ENCODE results near the gene DENND4B. TPM values are rescaled to one million over a fixed set of nuclear protein-coding genes. Genes with fewer than 3 reads are reported as not detected.

DENND4B gene
- total and polyA plus RNA-seq, 4 experiments from 2014 or later = 6.9 to 216 (median 123) TPM

DNA sequence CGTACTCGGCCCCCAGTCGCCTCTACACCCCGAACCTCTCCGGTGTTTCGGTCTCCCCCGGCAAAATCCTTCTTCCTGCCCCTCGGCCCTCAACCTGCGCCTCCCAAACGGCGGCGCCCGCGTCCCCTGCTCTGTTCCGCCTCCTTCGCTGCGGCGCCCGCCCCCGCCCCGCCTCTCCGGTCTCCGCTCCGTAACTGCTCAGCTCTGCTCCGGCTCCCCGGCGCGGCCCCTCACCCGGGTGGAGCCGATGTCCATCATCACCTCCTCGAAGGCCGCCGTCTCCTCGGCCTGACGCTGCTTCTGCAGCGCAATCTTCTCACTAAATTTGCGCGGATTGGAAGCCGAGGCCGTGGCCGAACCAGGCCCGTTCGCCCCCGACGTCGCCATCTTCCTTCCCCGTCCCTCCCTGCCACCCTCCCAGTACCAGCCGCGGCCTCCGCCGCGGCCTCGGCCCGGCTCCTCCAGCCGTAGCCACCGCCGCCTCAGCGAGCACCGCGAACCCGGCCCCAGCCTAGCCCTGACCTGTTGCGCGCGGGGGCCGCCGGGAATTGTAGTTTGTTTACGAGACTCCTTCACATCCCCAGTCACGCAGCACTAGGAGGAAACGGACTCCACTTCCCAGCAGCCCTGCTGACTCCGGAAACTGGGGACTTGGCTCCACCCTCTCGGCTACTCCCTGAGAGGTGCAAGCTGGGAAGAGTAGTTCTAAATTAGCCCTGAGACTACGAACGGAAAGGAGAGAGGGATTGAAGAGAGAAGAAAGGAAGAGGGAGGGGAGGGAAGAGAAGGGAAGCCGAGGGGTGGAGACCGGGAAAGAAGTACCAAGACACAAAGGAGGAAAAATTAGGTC is 11.8 kb upstream of the DENND4B start, which contains the start of gene CRTC2:
TSS of gene CRTC2 (minus strand) at position 502 of the 850 bp plus-strand sequence. CDS start at position 387, 115 bp downstream.
- peak; percentile 95 to 99 (median 97) for DNase-seq
- H3K4me3 Mint-ChIP-seq = peak within 1 kb of the TSS; percentile 97 to 99 (median 99)
- intact Hi-C loops (cut with micrococcal nuclease) = loop anchor here (1.0 to 5.0 kb wide), 6 partner anchors 9 to 176 kb away; partner anchors contain the start of genes CREB3L4, JTB and RAB13
- H3K9me3 Mint-ChIP-seq = no peaks in the 10 kb centered on the region
- H3K27me3 ChIP-seq (ENCODE audit: insufficient read depth, low read length) = no peaks in the 10 kb centered on the region
- H3K4me1 Mint-ChIP-seq = peaks cover 42 to 75% (median 57%) of the 10 kb centered on the region in 4 donors
- no peaks in the 10 kb centered on the region for H3K9me3 ChIP-seq (ENCODE audit: control insufficient read depth in 1 of 2, low read length in 2 of 2)
- H3K4me3 ChIP-seq (ENCODE audit: low read length in 2 of 2) = peak within 1 kb of the TSS; percentile 80 to 99
- CTCF ChIA-PET (ENCODE audit: partially characterized antibody) = interaction anchor here (0.8 to 4.3 kb wide), 4 partner anchors 9 to 29 kb away, joined by 3 to 31 read pairs (median 10); partner anchors contain the start of genes CREB3L4, DENND4B and RAB13
- peaks cover 15% of the 10 kb centered on the region for H3K36me3 ChIP-seq (ENCODE audit: insufficient read depth, low read length)
- POLR2A ChIA-PET (ENCODE audit: partially characterized antibody) = interaction anchor here (0.6 to 8.6 kb wide), 13 partner anchors 9 to 324 kb away, joined by 3 to 142 read pairs (median 7); partner anchors contain the start of genes CHTOP, CREB3L4, DENND4B and GATAD2B
- H3K36me3 Mint-ChIP-seq = peaks cover 9 to 40% of the 10 kb centered on the region in 2 donors
- H3K27ac ChIP-seq (ENCODE audit: low read depth, low read length) = peak within 1 kb of the TSS; percentile 90
- peak within 1 kb of the TSS; percentile 88 to 99 (median 97) for H3K27ac Mint-ChIP-seq
- no peaks in the 10 kb centered on the region for H3K27me3 Mint-ChIP-seq
- peaks cover 61% of the 10 kb centered on the region for H3K4me1 ChIP-seq (ENCODE audit: insufficient read depth, low read length)

- Mint-ChIP-seq H3K9me3 (no peaks in the 10 kb centered on the region), H3K36me3 (peaks cover 11 to 42% of the 10 kb centered on the region in 2 donors), H3K27me3 (no peaks in the 10 kb centered on the region), H3K27ac (peak overlapping the region; percentile 88 to 99 (median 97)), H3K4me1 (peaks cover 42 to 71% (median 55%) of the 10 kb centered on the region in 4 donors), H3K4me3 (peak overlapping the region; percentile 97 to 99 (median 99))
- peak overlapping the region; percentile 90 for H3K27ac ChIP-seq (ENCODE audit: low read depth, low read length)
- peaks cover 59% of the 10 kb centered on the region for H3K4me1 ChIP-seq (ENCODE audit: insufficient read depth, low read length)
- no peaks in the 10 kb centered on the region for H3K27me3 ChIP-seq (ENCODE audit: insufficient read depth, low read length)
- ChIA-PET CTCF (ENCODE audit: partially characterized antibody) (interaction anchor here (1.5 to 4.3 kb wide), 4 partner anchors 10 to 29 kb away, joined by 7 to 31 read pairs (median 10); partner anchors contain the start of genes CREB3L4, DENND4B and RAB13), POLR2A (ENCODE audit: partially characterized antibody) (interaction anchor here (0.6 to 8.6 kb wide), 11 partner anchors 10 to 324 kb away, joined by 3 to 142 read pairs (median 17); partner anchors contain the start of genes CHTOP, CREB3L4, DENND4B and GATAD2B)
- no peaks in the 10 kb centered on the region for H3K9me3 ChIP-seq (ENCODE audit: control insufficient read depth in 1 of 2, low read length in 2 of 2)
- peaks cover 18% of the 10 kb centered on the region for H3K36me3 ChIP-seq (ENCODE audit: insufficient read depth, low read length)
- H3K4me3 ChIP-seq (ENCODE audit: low read length in 2 of 2) = peak overlapping the region; percentile 80 to 99
- peak in 4 of 5 donors; percentile 46 to 72 (median 54) for DNase-seq
- intact Hi-C loops (cut with micrococcal nuclease) = loop anchor here (1.0 to 5.0 kb wide), 6 partner anchors 10 to 175 kb away; partner anchors contain the start of genes CREB3L4, JTB and RAB13
Measured at GRCh38 chr1:153957744-153958110, 11.2 kb upstream of the DENND4B start.

GRCh38 chr1:153956997-153957715 is 10.6 kb upstream of the DENND4B start:
- H3K27ac Mint-ChIP-seq = peak overlapping the region; percentile 88 to 99 (median 97)
- Histone ChIP-seq H3K36me3 (ENCODE audit: insufficient read depth, low read length) (peaks cover 23% of the 10 kb centered on the region), H3K27me3 (ENCODE audit: insufficient read depth, low read length) (no peaks in the 10 kb centered on the region), H3K4me1 (ENCODE audit: insufficient read depth, low read length) (peaks cover 53% of the 10 kb centered on the region), H3K27ac (ENCODE audit: low read depth, low read length) (peak overlapping the region; percentile 90), H3K9me3 (ENCODE audit: control insufficient read depth in 1 of 2, low read length in 2 of 2) (no peaks in the 10 kb centered on the region), H3K4me3 (ENCODE audit: low read length in 2 of 2) (peak overlapping the region; percentile 80 to 99)
- H3K4me1 Mint-ChIP-seq = peaks cover 36 to 65% (median 49%) of the 10 kb centered on the region in 4 donors
- intact Hi-C loops (cut with micrococcal nuclease) = loop anchor here (5.0 kb wide), 1 partner anchor 175 kb away; no protein-coding TSS in a partner anchor
- ChIA-PET CTCF (ENCODE audit: partially characterized antibody) (interaction anchor here (1.3 to 4.3 kb wide), 4 partner anchors 11 to 30 kb away, joined by 3 to 31 read pairs (median 8); partner anchors contain the start of genes CREB3L4, DENND4B and RAB13), POLR2A (ENCODE audit: partially characterized antibody) (interaction anchor here (1.0 to 8.6 kb wide), 11 partner anchors 10 to 323 kb away, joined by 3 to 142 read pairs (median 10); partner anchors contain the start of genes CHTOP, CREB3L4, DENND4B and GATAD2B)
- H3K9me3 Mint-ChIP-seq = no peaks in the 10 kb centered on the region
- H3K36me3 Mint-ChIP-seq = peaks cover 16 to 42% of the 10 kb centered on the region in 2 donors
- H3K4me3 Mint-ChIP-seq = peak overlapping the region; percentile 97 to 99 (median 99)
- no peak for DNase-seq
- no peaks in the 10 kb centered on the region for H3K27me3 Mint-ChIP-seq

GRCh38 chr1:153954826-153955225 is 8.3 kb upstream of the DENND4B start:
- Mint-ChIP-seq H3K9me3 (no peaks in the 10 kb centered on the region), H3K27ac (peak overlapping the region in 3 of 7 donors; percentile 25 to 83 (median 30)), H3K4me3 (peak overlapping the region in 3 of 8 donors; percentile 4 to 50 (median 31)), H3K27me3 (no peaks in the 10 kb centered on the region), H3K4me1 (peaks cover 30 to 62% (median 40%) of the 10 kb centered on the region in 4 donors), H3K36me3 (peaks cover 32 to 56% of the 10 kb centered on the region in 2 donors)
- Histone ChIP-seq H3K9me3 (ENCODE audit: control insufficient read depth in 1 of 2, low read length in 2 of 2) (no peaks in the 10 kb centered on the region), H3K27ac (ENCODE audit: low read depth, low read length) (peak overlapping the region; percentile 0), H3K27me3 (ENCODE audit: insufficient read depth, low read length) (no peaks in the 10 kb centered on the region), H3K4me1 (ENCODE audit: insufficient read depth, low read length) (peaks cover 46% of the 10 kb centered on the region), H3K4me3 (ENCODE audit: low read length in 2 of 2) (no peak overlapping the region), H3K36me3 (ENCODE audit: insufficient read depth, low read length) (peaks cover 47% of the 10 kb centered on the region)
- CTCF ChIA-PET (ENCODE audit: partially characterized antibody) = no interaction called here
- no peak for DNase-seq
- intact Hi-C loops (cut with micrococcal nuclease) = loop anchor here (5.0 kb wide), 1 partner anchor 173 kb away; no protein-coding TSS in a partner anchor
- POLR2A ChIA-PET (ENCODE audit: partially characterized antibody) = interaction anchor here (0.6 to 8.6 kb wide), 5 partner anchors 8 to 319 kb away, joined by 3 to 142 read pairs (median 7); partner anchors contain the start of genes CREB3L4, DENND4B, JTB and SLC39A1

DNA sequence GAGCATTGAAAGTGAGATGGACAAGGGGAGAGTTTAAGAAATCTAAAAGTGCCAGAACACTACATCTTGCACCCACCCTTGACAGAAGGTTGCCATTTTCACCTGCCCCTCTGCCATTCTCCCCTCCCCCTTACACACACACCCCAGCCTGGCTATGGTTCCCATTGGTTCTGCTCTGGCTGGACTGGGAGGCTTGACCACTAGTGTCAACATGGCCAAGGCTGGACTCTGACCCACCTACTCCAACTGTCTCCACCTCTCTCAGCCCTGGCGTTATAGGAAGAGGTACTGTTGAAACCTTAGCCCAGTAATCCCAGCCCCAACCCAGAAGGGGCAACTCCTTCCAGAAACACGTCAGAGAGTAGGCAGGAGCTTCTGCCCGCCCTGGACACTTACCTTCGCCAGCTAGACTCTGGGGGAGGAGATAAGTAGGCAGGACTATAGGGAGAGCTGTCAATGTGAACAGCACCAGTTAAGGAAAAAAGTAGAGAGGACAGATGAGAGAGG is 7.4 kb upstream of the DENND4B start:
- Mint-ChIP-seq H3K27me3 (no peaks in the 10 kb centered on the region), H3K27ac (peak overlapping the region in 6 of 7 donors; percentile 30 to 83 (median 68)), H3K4me1 (peaks cover 28 to 62% (median 40%) of the 10 kb centered on the region in 4 donors), H3K4me3 (peak overlapping the region in 5 of 8 donors; percentile 4 to 50 (median 45)), H3K36me3 (peaks cover 32 to 59% of the 10 kb centered on the region in 2 donors), H3K9me3 (no peaks in the 10 kb centered on the region)
- no peak for DNase-seq
- ChIA-PET CTCF (ENCODE audit: partially characterized antibody) (interaction anchor here (1.0 to 1.4 kb wide), 3 partner anchors 12 to 157 kb away, joined by 3 to 6 read pairs (median 3); partner anchors contain the start of gene CREB3L4), POLR2A (ENCODE audit: partially characterized antibody) (interaction anchor here (0.7 to 8.6 kb wide), 5 partner anchors 8 to 37 kb away, joined by 3 to 142 read pairs (median 7); partner anchors contain the start of genes CREB3L4, DENND4B, JTB and SLC39A1)
- Histone ChIP-seq H3K36me3 (ENCODE audit: insufficient read depth, low read length) (peaks cover 52% of the 10 kb centered on the region), H3K27ac (ENCODE audit: low read depth, low read length) (peak overlapping the region; percentile 0), H3K9me3 (ENCODE audit: control insufficient read depth in 1 of 2, low read length in 2 of 2) (no peaks in the 10 kb centered on the region), H3K4me3 (ENCODE audit: low read length in 2 of 2) (no peak overlapping the region), H3K27me3 (ENCODE audit: insufficient read depth, low read length) (no peaks in the 10 kb centered on the region), H3K4me1 (ENCODE audit: insufficient read depth, low read length) (peaks cover 42% of the 10 kb centered on the region)
- intact Hi-C loops (cut with micrococcal nuclease) = no loop called here

DNA sequence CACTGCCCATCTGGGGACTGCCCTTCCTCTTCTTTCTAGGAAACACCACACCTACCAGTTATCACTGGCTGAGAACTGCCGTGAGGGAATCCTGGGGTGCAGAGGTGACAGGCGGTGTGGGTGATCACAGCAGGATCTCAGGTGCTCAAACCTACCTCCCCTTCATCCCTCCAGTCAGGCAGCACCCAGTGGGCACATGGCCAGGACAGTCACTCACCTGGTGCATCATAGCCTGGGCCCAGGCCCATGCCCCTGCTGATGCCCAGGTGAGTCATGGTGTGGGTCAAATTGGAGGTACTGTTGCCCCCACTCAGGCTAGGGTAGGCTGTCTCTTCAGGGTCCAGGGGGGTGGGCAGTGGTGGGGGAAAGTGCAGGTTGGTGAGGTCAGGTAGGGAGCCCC is 5.3 kb upstream of the DENND4B start:
- Histone ChIP-seq H3K9me3 (ENCODE audit: control insufficient read depth in 1 of 2, low read length in 2 of 2) (no peaks in the 10 kb centered on the region), H3K4me3 (ENCODE audit: low read length in 2 of 2) (no peak overlapping the region), H3K27me3 (ENCODE audit: insufficient read depth, low read length) (no peaks in the 10 kb centered on the region), H3K36me3 (ENCODE audit: insufficient read depth, low read length) (peaks cover 65% of the 10 kb centered on the region), H3K27ac (ENCODE audit: low read depth, low read length) (no peak overlapping the region), H3K4me1 (ENCODE audit: insufficient read depth, low read length) (peaks cover 36% of the 10 kb centered on the region)
- Mint-ChIP-seq H3K9me3 (no peaks in the 10 kb centered on the region), H3K36me3 (peaks cover 36 to 63% of the 10 kb centered on the region in 2 donors), H3K27me3 (no peaks in the 10 kb centered on the region), H3K27ac (peak overlapping the region in 3 of 7 donors; percentile 42 to 66 (median 46)), H3K4me1 (peaks cover 18 to 43% (median 30%) of the 10 kb centered on the region in 4 donors), H3K4me3 (no peak overlapping the region)
- no peak for DNase-seq
- ChIA-PET CTCF (ENCODE audit: partially characterized antibody) (no interaction called here), POLR2A (ENCODE audit: partially characterized antibody) (interaction anchor here (1.0 to 1.5 kb wide), 3 partner anchors 11 to 39 kb away, joined by 3 read pairs; partner anchors contain the start of gene RPS27)
- intact Hi-C loops (cut with micrococcal nuclease) = no loop called here

Measured in CD4-positive, alpha-beta memory T cell (primary cell).